DMS153 (cell line): Measurements from ENCODE around the gene HNRNPC.
"Not testable (repeated sequence)": the region's sequence is repeated elsewhere in the genome, so short reads cannot be mapped to it uniquely, and the experiment has no call there.

Source experiments
- DNase-seq: peaks from one replicate; lab custom pipeline; 2025; lab: John Stamatoyannopoulos, UW

HNRNPC gene

DNA sequence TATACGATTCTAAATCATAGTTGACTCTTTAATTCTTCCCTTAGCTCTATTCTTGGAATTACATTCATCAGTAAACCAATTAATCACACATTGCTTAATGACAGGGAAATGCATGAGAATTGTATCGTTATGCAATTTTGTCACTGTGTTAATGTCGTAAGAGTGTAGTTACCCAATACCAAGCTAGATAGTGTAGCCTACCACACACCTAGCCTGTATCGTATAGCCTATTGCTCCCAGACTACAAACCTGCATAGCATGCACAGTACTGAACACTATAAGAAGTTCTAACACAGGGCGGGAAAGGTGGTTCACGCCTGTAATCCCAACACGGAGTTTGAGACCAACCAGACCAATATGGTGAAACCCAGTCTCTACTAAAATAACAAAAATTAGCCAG is 24.7 kb downstream of the HNRNPC start:
- no peak for DNase-seq

GRCh38 chr14:21241218-21241819 is 27.9 kb downstream of the HNRNPC start:
- DNase-seq: no peak

- DNase-seq: no peak
These were observed 28.8 kb downstream of the HNRNPC start for GRCh38 chr14:21240417-21240816.

GRCh38 chr14:21238823-21239518 is 30.3 kb downstream of the HNRNPC start:
- no peak for DNase-seq

GRCh38 chr14:21236948-21237797 is 32.1 kb downstream of the HNRNPC start:
- no peak for DNase-seq

DNA sequence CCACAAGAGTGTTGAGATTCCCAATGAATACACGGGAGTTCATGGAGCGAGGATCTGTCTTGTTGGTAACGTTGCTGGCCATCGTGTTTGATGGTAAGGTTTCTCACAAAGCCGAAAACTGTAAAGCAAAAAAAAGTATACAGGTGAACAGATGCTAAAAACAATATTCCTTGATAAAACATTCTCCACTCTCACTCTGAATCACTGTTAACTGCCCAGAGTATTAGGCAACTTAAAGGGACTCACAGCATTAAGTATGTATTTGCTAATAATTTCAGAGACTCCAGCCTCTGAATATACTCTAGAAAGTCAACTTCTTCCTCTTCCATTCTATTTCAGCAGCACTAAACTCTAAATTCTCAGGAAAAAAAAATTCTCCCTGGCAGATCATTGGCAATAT is 35.1 kb downstream of the HNRNPC start:
- DNase-seq: no peak

DNA sequence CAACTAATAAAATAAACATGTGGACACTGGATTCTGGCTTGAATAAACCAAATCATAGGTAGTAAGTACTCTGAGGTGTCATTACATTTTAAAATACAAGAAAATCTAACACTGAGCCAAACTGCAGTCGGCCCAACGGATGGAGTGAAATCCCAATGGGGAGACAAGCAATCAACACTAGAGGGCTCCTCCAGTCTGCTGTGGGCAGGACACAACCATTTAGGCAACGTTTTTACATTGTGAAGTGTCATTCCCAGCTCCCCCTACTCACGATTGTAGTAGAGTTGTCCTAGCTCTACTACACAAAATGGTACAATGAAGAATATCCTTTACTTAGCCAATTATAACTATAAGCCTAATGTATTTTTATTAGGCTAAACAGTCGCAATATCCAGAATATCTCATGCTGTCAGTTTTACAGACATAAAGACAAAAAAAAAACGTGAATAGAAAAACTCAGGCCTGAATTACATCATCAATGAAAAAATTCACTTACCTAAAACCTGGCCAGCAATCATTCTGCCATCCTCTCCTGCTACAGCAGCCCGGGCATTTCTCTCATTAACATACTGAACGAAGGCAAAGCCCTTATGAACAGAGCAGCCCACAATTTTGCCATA is 35.7 kb downstream of the HNRNPC start:
- DNase-seq: no peak

- no peak for DNase-seq
These were observed 38.1 kb downstream of the HNRNPC start for GRCh38 chr14:21231020-21231652.

GRCh38 chr14:21229821-21230220 is 39.4 kb downstream of the HNRNPC start:
- no peak for DNase-seq

DNA sequence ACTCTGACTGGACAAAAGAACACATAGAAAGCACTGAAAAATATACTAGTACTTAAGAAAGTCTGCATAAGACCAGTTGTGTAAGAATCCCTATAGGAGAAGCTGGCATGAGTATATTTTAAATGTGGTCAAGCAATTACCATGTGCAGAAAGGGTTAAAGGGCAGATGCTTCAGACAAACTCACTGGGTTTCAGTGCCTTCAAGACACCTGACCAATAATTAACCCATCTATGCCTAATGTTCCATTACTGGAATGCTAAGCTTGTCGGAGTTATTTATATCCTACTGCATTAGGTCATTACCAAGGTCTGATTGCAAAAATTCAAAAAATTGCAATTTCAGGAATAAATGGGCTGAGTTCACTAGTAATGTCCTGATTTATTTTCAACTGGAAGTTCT is 41.3 kb downstream of the HNRNPC start:
- DNase-seq: no peak

GRCh38 chr14:21227150-21227549 is 42.1 kb downstream of the HNRNPC start:
- no peak for DNase-seq

GRCh38 chr14:21226467-21226866 is 42.8 kb downstream of the HNRNPC start:
- no peak for DNase-seq

GRCh38 chr14:21225164-21225563 is 44.1 kb downstream of the HNRNPC start:
- DNase-seq: not testable (repeated sequence)

DNA sequence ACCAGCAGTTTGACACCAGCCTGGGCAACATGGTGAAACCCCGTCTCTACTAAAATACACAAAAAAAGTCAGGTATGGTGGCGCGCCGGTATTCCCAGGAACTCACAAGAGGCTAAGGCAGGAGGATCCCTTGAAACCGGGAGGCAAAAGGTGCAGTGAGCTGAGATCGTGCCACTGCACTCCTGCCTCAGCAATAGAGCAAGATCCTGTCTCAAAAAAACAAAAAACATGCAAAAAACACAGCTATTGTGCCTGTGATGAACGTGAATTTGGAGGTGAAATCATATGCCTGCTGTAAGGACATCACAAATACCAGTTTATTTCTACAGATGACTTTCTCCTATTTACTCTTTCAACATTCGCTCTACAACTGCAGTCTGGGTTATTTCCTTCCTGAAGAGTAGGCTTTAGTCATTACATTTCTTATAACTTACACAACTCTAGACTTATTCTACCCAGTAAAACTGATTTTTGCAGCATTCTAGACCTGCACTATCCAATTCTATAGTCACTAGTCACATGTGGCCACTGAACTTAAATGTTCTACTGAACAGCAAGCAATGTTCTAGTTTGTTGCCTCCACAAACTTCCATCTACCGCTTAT is 48.3 kb downstream of the HNRNPC start:
- DNase-seq: no peak

DNA sequence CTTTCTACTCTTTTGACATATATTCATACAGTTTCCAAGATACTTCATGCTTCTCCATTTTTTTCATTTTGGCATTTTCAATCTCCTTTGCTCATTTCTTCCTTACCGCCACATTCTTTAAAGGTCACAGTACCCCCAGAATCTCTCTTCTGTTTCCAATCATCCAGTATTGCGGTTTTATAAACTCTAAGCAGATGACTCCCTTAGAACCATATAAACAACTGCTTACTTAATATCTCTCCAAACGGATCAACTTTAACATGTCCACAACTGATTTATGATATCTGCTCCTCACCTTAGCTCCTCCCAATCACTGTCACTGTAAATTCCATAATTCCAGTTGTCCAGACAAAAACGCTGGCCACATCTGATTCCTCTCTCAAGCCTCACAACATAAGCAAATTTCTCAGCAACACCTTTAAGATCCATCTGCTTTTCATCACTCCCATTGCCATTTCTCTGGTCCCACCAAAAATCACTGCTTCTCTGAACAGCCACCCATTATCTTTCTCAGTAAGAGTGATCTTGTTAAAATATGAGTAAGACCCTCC is 49.6 kb downstream of the HNRNPC start:
- no peak for DNase-seq

DNA sequence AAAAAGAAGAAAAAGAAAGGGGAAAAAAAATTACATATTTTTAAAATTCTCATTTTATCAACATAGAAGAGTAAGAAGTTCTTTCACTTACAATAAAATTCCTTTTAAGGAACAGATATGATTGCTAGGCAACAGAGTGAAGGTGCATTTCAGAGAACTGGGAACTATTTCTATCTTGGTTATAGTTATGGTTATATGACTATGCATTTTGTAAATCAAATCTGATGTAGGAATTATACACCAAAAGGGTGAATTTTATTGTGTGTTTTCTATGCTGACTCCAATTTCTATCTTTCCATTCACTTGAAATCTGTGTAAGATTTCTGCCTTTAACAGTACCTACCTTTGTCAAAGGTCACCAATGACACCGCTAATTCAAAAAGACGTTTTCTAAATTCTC is 50.1 kb downstream of the HNRNPC start:
- no peak for DNase-seq

- no peak for DNase-seq
These were observed 53.4 kb downstream of the HNRNPC start for GRCh38 chr14:21215879-21216251.

DNA sequence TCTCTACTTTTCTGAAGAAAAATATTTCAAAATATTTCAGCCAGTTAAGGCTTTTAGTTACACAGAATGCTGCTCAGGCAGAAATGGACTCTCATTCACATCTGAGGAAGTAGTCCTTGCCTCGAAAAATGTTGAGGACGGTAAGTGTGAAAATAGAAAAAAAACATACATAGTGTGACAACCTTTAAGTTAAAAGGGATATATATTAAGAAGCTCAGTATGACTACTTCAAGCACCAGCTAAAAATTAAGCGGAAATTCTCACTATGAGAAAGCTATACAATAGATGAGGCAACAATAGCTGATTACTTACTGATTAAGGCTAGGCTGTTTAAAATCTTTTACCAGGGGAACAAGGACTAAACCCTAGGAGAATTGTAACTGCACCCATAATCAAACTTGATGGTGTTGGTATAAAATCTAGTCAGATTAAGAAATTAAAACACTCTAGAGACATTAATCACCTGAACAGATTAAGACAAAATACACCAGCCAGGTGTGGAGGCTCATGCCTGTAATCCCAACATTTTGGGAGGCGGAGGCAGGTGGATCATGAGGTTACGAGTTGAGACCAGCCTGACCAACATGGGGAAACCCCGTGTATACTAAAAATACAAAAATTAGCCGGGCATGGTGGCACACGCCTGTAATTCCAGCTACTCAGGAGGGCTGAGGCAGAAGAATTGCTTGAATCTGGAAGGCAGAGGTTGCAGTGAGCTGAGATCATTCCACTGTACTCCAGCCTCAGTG is 53.9 kb downstream of the HNRNPC start:
- DNase-seq: no peak

- no peak for DNase-seq
These were observed 55.6 kb downstream of the HNRNPC start for GRCh38 chr14:21213652-21214051.

DNA sequence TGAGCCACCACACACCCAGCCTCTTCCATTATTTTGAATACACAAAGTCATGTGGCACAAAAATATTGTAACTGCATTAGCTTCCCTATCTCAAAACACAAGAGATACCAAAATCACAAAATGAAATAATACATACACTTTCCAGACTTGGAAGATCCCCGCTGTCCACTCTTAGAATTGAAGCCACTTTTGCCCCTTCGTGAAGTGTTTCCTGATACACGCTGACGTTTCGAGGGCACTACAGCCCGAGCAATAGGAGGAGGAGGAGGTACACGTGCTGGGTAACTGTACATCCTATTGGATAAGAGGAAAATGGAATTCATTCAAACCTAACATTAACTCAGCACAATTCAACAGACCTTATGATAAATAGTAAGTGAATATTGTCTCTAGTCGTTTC is 56.4 kb downstream of the HNRNPC start:
- DNase-seq: not testable (repeated sequence)

- DNase-seq: no peak
These were observed 57.7 kb downstream of the HNRNPC start for GRCh38 chr14:21211509-21211908.
